Stimulated activated naive B cell treated with anti-CD40 and anti-IgM and Interleukin-4, amounts not matched to agents 10 μg/mL and 1 μg/mL and 100 μg/mL, for 72 hours (primary cell): Measurements from ENCODE around the gene ZDHHC19.

ENCODE experiments used
- ATAC-seq, 2 donors: fragments of 150-1000 bp; cut with Tn5 transposase; replicated peaks; 2 replicates each; pipeline ENCODE4 v1.10.0; 2021; ENCODE audit warnings: moderate library complexity in 1 of 2
- DNase-seq: peaks from one replicate; pipeline ENCODE4 v3.0.0; 2021
- H3K27ac Mint-ChIP-seq: one replicate; pipeline ENCODE4 v1.8.0; 2022; ENCODE audit warnings: mild to moderate bottlenecking, mixed read lengths
- H3K27me3 Mint-ChIP-seq, 2 donors: one replicate each; pipeline ENCODE4 v1.8.0; 2022; ENCODE audit warnings: mixed read lengths in 2 of 2
- H3K36me3 Mint-ChIP-seq, 2 donors: one replicate each; pipeline ENCODE4 v1.8.0; 2022; ENCODE audit warnings: mixed read lengths in 2 of 2, mild to moderate bottlenecking in 1 of 2
- H3K4me1 Mint-ChIP-seq, 2 donors: one replicate each; pipeline ENCODE4 v1.8.0; 2022; ENCODE audit warnings: mixed read lengths in 2 of 2, mild to moderate bottlenecking in 1 of 2
- H3K4me3 Mint-ChIP-seq, 2 donors: one replicate each; pipeline ENCODE4 v1.8.0; 2022; ENCODE audit warnings: mild to moderate bottlenecking in 2 of 2, mixed read lengths in 2 of 2, moderate library complexity in 1 of 2
- H3K9me3 Mint-ChIP-seq, 2 donors: one replicate each; pipeline ENCODE4 v1.8.0; 2022; ENCODE audit warnings: mixed read lengths in 2 of 2, mild to moderate bottlenecking in 1 of 2

Gene ZDHHC19

GRCh38 chr3:196235452-196236122, 24.4 kb upstream of the ZDHHC19 start:
- DNase-seq = no peak
- ATAC-seq = no peak
- no peak overlapping the region for H3K4me3 Mint-ChIP-seq

GRCh38 chr3:196232882-196233251, 21.7 kb upstream of the ZDHHC19 start:
- Mint-ChIP-seq H3K9me3 (no peaks in the 10 kb centered on the region), H3K4me1 (peaks cover 16 to 24% of the 10 kb centered on the region in 2 donors), H3K4me3 (no peak overlapping the region), H3K36me3 (peaks cover 11 to 43% of the 10 kb centered on the region in 2 donors), H3K27me3 (no peaks in the 10 kb centered on the region), H3K27ac (no peak overlapping the region)
- DNase-seq (no peak), ATAC-seq (peak; percentile 27 to 57)

More at GRCh38 chr3:196235452-196236122, 24.4 kb upstream of the ZDHHC19 start:
- Mint-ChIP-seq H3K27me3 (no peaks in the 10 kb centered on the region), H3K27ac (peak overlapping the region; percentile 20), H3K9me3 (no peaks in the 10 kb centered on the region), H3K4me1 (peaks cover 16 to 24% of the 10 kb centered on the region in 2 donors), H3K36me3 (peaks cover 16 to 57% of the 10 kb centered on the region in 2 donors)

GRCh38 chr3:196232154-196232881, 21.1 kb upstream of the ZDHHC19 start:
- Mint-ChIP-seq H3K36me3 (peaks cover 10 to 39% of the 10 kb centered on the region in 2 donors), H3K27ac (no peak overlapping the region), H3K4me1 (peaks cover 15 to 22% of the 10 kb centered on the region in 2 donors), H3K9me3 (no peaks in the 10 kb centered on the region), H3K4me3 (no peak overlapping the region), H3K27me3 (no peaks in the 10 kb centered on the region)
- ATAC-seq (peak; percentile 91 to 95), DNase-seq (no peak)

- Mint-ChIP-seq H3K4me1 (peaks cover 9 to 13% of the 10 kb centered on the region in 2 donors), H3K27ac (peak overlapping the region; percentile 85), H3K36me3 (peaks cover 5 to 11% of the 10 kb centered on the region in 2 donors), H3K27me3 (no peaks in the 10 kb centered on the region), H3K9me3 (no peaks in the 10 kb centered on the region), H3K4me3 (no peak overlapping the region)
- ATAC-seq (no peak), DNase-seq (no peak)
These were observed 16.7 kb upstream of the ZDHHC19 start for GRCh38 chr3:196227629-196228493.

GRCh38 chr3:196227121-196227561, 15.9 kb upstream of the ZDHHC19 start:
- H3K27me3 Mint-ChIP-seq = no peaks in the 10 kb centered on the region
- no peaks in the 10 kb centered on the region for H3K9me3 Mint-ChIP-seq
- H3K4me3 Mint-ChIP-seq = no peak overlapping the region
- ATAC-seq (no peak), DNase-seq (no peak)
- H3K4me1 Mint-ChIP-seq = peaks cover 3 to 5% of the 10 kb centered on the region in 2 donors
- no peak overlapping the region for H3K27ac Mint-ChIP-seq
- H3K36me3 Mint-ChIP-seq = peaks cover 3% of the 10 kb centered on the region in 2 donors

DNA sequence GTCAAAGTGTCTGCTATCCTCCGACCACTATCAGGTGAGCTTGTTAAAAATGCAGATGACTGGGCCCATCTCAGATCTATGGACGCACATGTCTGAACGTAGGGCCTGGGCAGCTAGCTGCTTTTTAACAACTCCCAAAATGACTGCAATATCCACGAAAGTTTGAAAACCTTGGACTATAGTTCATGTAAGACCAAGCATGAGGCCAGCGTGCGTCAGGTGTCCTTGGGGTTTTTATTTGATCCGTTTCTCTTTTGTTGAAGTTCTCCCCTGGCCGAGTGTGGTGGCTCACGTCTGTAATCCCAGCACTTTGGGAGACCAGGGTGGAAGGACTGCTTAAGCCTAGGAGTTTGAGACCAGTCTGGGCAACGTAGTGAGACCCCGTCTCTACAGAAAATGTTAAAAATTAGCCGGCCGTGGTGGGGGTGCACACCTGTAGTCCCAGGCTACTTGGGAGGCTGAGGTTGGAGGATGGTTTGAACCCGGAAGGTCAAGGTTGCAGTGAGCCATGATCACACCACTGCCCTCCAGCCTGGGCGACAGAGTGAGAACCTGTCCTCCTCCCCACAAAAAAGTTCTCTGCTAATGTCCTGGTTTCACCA, 14.7 kb upstream of the ZDHHC19 start:
- H3K9me3 Mint-ChIP-seq = no peaks in the 10 kb centered on the region
- DNase-seq = no peak

GRCh38 chr3:196225086-196225485, 13.9 kb upstream of the ZDHHC19 start:
- H3K9me3 Mint-ChIP-seq = no peaks in the 10 kb centered on the region
- ATAC-seq = no peak
- DNase-seq = no peak
- no peak overlapping the region for H3K27ac Mint-ChIP-seq
- H3K4me1 Mint-ChIP-seq = peaks cover 0 to 3% of the 10 kb centered on the region in 2 donors
- no peaks in the 10 kb centered on the region for H3K27me3 Mint-ChIP-seq
- no peak overlapping the region for H3K4me3 Mint-ChIP-seq
- peaks cover 3% of the 10 kb centered on the region in 2 donors for H3K36me3 Mint-ChIP-seq

More for the DNA sequence above, 14.7 kb upstream of the ZDHHC19 start:
- Mint-ChIP-seq H3K27me3 (no peaks in the 10 kb centered on the region), H3K4me1 (no peaks in the 10 kb centered on the region), H3K27ac (no peak overlapping the region), H3K4me3 (no peak overlapping the region), H3K36me3 (peaks cover 3% of the 10 kb centered on the region in 2 donors)
- ATAC-seq = no peak

GRCh38 chr3:196222876-196223595, 11.8 kb upstream of the ZDHHC19 start:
- no peak overlapping the region for H3K27ac Mint-ChIP-seq
- peaks cover 8 to 16% of the 10 kb centered on the region in 2 donors for H3K4me1 Mint-ChIP-seq
- H3K9me3 Mint-ChIP-seq = no peaks in the 10 kb centered on the region
- H3K4me3 Mint-ChIP-seq = no peak overlapping the region
- H3K27me3 Mint-ChIP-seq = no peaks in the 10 kb centered on the region
- H3K36me3 Mint-ChIP-seq = peaks cover 0 to 3% of the 10 kb centered on the region in 2 donors
- ATAC-seq = no peak
- DNase-seq = no peak

GRCh38 chr3:196220991-196221390, 9.8 kb upstream of the ZDHHC19 start:
- no peak overlapping the region for H3K4me3 Mint-ChIP-seq
- ATAC-seq (no peak), DNase-seq (no peak)
- H3K27ac Mint-ChIP-seq = no peak overlapping the region
- H3K9me3 Mint-ChIP-seq = no peaks in the 10 kb centered on the region
- H3K4me1 Mint-ChIP-seq = peaks cover 11 to 22% of the 10 kb centered on the region in 2 donors
- no peaks in the 10 kb centered on the region for H3K27me3 Mint-ChIP-seq
- no peaks in the 10 kb centered on the region for H3K36me3 Mint-ChIP-seq

DNA sequence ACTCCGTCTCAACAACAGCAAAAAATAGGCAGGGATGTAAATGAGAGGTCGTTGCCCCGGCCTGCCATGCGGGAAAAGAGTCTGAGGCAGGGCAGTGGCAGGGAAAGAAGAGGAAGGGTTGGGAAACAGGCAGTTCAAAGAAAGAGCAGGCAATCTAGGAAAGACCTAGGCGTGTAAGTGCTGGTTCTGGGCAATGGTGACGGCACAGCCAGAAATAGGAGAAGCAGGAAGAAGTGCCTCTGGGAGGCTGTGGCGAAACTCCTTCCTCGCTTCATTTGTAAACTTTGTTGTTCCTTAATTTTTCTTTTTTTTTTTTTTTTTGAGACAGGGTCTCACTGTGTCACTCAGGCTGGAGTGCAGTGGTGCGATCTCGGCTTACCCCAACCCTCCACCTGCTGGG, 9.4 kb upstream of the ZDHHC19 start:
- Mint-ChIP-seq H3K4me1 (peaks cover 11 to 22% of the 10 kb centered on the region in 2 donors), H3K27me3 (no peaks in the 10 kb centered on the region), H3K9me3 (no peaks in the 10 kb centered on the region), H3K27ac (peak overlapping the region; percentile 37), H3K4me3 (no peak overlapping the region), H3K36me3 (no peaks in the 10 kb centered on the region)
- no peak for DNase-seq
- no peak for ATAC-seq

- DNase-seq (no peak), ATAC-seq (no peak)
- no peaks in the 10 kb centered on the region for H3K36me3 Mint-ChIP-seq
- H3K4me1 Mint-ChIP-seq = peaks cover 11 to 22% of the 10 kb centered on the region in 2 donors
- no peak overlapping the region for H3K27ac Mint-ChIP-seq
- no peaks in the 10 kb centered on the region for H3K9me3 Mint-ChIP-seq
- no peak overlapping the region for H3K4me3 Mint-ChIP-seq
- no peaks in the 10 kb centered on the region for H3K27me3 Mint-ChIP-seq
These were observed 8.7 kb upstream of the ZDHHC19 start for GRCh38 chr3:196219970-196220311.

- Mint-ChIP-seq H3K27ac (peak overlapping the region; percentile 84), H3K9me3 (no peaks in the 10 kb centered on the region), H3K36me3 (no peaks in the 10 kb centered on the region), H3K27me3 (no peaks in the 10 kb centered on the region), H3K4me3 (peak overlapping the region; percentile 79 to 87), H3K4me1 (peaks cover 11 to 22% of the 10 kb centered on the region in 2 donors)
- ATAC-seq (peak; percentile 90), DNase-seq (no peak)
These were observed 8.2 kb upstream of the ZDHHC19 start for GRCh38 chr3:196219194-196219969.

DNA sequence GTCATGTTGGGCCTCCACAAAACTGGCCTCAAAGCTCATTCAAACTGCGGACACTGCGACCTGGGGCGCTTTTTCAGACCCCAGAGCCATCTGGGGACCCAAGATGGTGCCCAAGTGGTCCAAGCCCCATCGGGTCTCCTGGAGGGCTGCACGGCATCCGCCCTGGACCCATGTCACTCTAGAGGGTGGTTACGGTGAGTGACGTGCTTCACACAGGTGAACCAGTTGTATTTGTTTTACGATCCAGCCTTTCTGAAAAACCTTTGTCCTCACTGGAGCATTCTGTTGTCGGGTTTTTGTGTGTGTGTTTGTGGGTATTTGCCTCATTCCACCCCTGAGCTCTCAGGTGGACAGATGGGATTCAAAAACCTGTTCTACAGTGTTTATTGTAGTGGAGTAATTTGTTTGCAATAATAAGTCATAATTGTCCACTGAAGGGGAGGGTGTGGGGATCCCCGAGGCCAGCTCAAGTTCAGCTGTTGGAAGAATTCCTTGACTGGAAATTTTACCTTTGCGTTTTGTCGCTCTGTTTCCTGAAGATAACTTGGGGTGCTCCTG, 7.0 kb upstream of the ZDHHC19 start:
- Mint-ChIP-seq H3K4me3 (peak overlapping the region in 1 of 2 donors; percentile 49), H3K4me1 (peaks cover 11 to 22% of the 10 kb centered on the region in 2 donors), H3K36me3 (no peaks in the 10 kb centered on the region), H3K9me3 (no peaks in the 10 kb centered on the region), H3K27ac (no peak overlapping the region), H3K27me3 (no peaks in the 10 kb centered on the region)
- no peak for DNase-seq
- no peak for ATAC-seq
